ENCODE data around the gene POLR2F. TPM values are rescaled to one million over a fixed set of nuclear protein-coding genes. Genes with fewer than 3 reads are reported as not detected.

Gene POLR2F
- total RNA-seq, 4 donors from 2014 or later: 31.5 to 63.8 (median 43.3) TPM

DNA sequence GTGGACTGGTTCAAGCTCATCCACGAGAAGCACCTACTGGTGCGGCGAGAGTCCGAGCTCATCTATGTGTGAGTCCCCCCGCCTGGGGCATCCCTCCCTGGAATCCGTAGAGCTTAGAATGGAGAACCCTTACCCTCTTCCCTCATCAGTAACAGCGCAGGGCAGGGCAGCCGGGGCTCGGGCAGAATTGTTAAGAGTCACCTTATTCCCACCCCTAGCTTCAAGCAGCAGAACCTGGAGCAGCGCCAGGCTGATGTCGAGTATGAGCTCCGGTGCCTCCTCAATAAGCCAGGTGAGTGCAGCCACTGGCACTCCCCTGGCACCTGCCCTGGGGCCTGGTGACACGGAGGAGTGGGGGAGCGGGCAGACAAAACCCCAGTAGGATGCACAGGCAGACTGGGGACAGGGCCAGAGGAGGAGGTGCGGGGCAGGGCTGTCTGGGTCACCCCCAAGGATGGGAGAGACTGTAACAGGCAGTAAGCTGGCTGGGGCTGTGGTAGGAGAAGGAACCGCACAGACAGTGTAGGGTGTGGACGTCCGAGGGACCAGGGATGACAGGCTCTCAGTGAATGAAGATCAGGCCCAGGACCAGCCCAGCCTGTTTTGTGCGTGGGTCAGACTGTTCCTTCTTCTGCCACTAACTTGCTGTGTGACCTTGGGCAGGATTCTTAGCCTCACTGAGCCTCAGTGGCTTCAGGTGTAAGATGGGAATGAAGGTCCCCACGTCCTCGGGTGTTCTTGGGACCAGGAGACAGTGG lies 20.5 kb upstream of the POLR2F start:
- H3K27me3 ChIP-seq: no peaks in the 10 kb centered on the region
- H3K36me3 ChIP-seq: no peaks in the 10 kb centered on the region
- H3K4me1 ChIP-seq: peaks cover 0 to 11% of the 10 kb centered on the region in 2 donors
- DNase-seq: peak; percentile 36 to 55
- H3K27ac ChIP-seq: peak overlapping the region; percentile 60 to 68
- intact Hi-C loops (cut with DNase I; ENCODE audit: low total_unique reads): loop anchor here (5.0 kb wide), 1 partner anchor 36 kb away; no protein-coding TSS in a partner anchor
- no peak for TF ChIP-seq POLR2A (IDR thresholded peaks at IDR 0.05)
- TF ChIP-seq, protein P1, sequence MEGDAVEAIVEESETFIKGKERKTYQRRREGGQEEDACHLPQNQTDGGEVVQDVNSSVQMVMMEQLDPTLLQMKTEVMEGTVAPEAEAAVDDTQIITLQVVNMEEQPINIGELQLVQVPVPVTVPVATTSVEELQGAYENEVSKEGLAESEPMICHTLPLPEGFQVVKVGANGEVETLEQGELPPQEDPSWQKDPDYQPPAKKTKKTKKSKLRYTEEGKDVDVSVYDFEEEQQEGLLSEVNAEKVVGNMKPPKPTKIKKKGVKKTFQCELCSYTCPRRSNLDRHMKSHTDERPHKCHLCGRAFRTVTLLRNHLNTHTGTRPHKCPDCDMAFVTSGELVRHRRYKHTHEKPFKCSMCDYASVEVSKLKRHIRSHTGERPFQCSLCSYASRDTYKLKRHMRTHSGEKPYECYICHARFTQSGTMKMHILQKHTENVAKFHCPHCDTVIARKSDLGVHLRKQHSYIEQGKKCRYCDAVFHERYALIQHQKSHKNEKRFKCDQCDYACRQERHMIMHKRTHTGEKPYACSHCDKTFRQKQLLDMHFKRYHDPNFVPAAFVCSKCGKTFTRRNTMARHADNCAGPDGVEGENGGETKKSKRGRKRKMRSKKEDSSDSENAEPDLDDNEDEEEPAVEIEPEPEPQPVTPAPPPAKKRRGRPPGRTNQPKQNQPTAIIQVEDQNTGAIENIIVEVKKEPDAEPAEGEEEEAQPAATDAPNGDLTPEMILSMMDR (IDR thresholded peaks at IDR 0.05): no peak
- no peak overlapping the region for H3K4me3 ChIP-seq
- H3K9me3 ChIP-seq: no peaks in the 10 kb centered on the region

DNA sequence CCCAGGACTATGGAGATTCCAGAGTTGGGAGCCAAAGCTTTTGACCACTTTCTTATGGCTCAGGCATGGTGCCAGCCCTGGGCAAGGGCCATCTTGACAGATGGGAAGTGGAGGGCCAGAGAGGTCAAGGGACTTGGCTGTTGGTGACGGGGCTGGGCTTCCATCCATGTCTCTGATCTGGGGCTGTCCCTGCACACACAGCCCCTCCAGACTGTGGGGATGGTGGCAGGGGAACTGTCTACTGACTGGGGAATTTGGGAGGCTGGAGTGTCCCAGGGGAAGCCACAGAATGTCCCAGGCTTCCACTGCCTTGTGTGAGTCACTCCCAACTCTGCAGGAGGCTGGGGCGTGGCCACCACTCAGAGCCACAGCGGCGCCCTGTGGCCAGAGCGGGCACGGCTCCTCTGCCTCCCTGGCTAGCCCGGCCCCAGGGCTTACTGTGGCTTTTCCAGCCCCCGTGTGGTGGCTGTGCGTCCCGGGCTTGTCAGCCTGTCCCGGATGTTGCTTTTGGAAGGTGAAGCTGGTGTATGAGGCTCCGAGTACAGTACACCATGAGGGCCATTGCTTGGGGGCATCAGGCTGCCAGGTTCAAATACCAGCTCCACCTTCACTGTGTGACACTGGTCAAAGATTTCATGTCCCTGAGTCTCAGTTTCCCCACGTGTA lies 19.7 kb upstream of the POLR2F start:
- Histone ChIP-seq H3K36me3 (no peaks in the 10 kb centered on the region), H3K27me3 (no peaks in the 10 kb centered on the region), H3K9me3 (no peaks in the 10 kb centered on the region), H3K4me3 (no peak overlapping the region), H3K4me1 (peaks cover 0 to 11% of the 10 kb centered on the region in 2 donors), H3K27ac (peak overlapping the region; percentile 60 to 68)
- intact Hi-C loops (cut with DNase I; ENCODE audit: low total_unique reads): loop anchor here (5.0 kb wide), 1 partner anchor 37 kb away; no protein-coding TSS in a partner anchor
- peak; percentile 86 to 90 for DNase-seq
- no peak for TF ChIP-seq POLR2A (IDR thresholded peaks at IDR 0.05)
- TF ChIP-seq, protein P1 (IDR thresholded peaks at IDR 0.05): peak; percentile 97 to 99 (median 98)

DNA sequence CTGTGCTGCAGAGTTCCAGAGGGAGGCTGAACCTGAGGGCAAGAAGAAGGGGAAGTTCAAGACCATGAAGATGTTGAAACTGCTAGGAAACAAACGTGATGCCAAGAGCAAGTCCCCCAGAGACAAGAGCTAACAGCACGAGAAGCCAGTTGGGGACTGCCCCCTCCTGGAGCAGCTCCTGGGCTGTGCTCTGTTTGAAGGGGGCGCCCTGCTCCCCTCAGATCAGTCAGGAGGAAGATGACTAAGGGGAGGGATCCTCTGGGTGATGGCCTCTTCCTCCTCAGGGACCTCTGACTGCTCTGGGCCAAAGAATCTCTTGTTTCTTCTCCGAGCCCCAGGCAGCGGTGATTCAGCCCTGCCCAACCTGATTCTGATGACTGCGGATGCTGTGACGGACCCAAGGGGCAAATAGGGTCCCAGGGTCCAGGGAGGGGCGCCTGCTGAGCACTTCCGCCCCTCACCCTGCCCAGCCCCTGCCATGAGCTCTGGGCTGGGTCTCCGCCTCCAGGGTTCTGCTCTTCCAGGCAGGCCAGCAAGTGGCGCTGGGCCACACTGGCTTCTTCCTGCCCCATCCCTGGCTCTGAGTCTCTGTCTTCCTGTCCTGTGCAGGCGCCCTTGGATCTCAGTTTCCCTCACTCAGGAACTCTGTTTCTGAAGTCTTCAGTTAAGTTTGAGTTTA lies 12.7 kb upstream of the POLR2F start:
- intact Hi-C loops (cut with DNase I; ENCODE audit: low total_unique reads): no loop called here
- no peak overlapping the region for H3K27ac ChIP-seq

DNA sequence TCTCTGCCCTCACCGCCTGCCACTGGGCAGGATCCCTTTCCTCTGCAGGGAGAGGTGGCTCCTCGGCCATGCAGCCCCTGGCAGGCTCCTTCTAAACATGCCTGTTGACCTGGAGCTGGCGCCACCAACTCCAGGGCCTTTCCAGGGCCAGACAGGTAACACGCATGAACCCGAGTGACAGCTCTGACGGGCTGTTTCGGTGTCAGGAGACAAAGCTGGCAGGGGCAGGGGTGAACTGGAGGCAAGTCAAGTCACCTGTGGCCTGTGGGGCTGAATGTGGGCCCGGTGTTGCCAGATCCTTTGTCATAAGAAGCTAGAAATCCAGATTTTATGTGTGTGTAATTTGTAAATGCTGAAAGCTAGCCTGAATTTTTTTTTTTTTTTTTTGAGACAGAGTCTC lies 11.4 kb upstream of the POLR2F start:
- no peak for DNase-seq
- Histone ChIP-seq H3K9me3 (no peaks in the 10 kb centered on the region), H3K4me1 (no peaks in the 10 kb centered on the region), H3K36me3 (no peaks in the 10 kb centered on the region), H3K27ac (no peak overlapping the region), H3K27me3 (no peaks in the 10 kb centered on the region), H3K4me3 (no peak overlapping the region)
- TF ChIP-seq POLR2A (IDR thresholded peaks at IDR 0.05): no peak
- TF ChIP-seq, protein P1 (IDR thresholded peaks at IDR 0.05): no peak
- intact Hi-C loops (cut with DNase I; ENCODE audit: low total_unique reads): no loop called here

More for the DNA sequence above, 12.7 kb upstream of the POLR2F start:
- Histone ChIP-seq H3K27me3 (no peaks in the 10 kb centered on the region), H3K4me1 (no peaks in the 10 kb centered on the region), H3K9me3 (no peaks in the 10 kb centered on the region), H3K4me3 (no peak overlapping the region), H3K36me3 (no peaks in the 10 kb centered on the region)
- TF ChIP-seq, protein P1 (IDR thresholded peaks at IDR 0.05): no peak
- TF ChIP-seq POLR2A (IDR thresholded peaks at IDR 0.05): no peak
- DNase-seq: no peak
